Activated CD4-positive, alpha-beta T cell treated with anti-CD3 and anti-CD28 coated beads, Interleukin-2, Interleukin-6, amounts not matched to agents 100 ng/mL and 50 ng/mL, durations not matched to agents 16 hours and 8 hours (primary cell): ENCODE measurements around the gene LAX1.
"Not testable (repeated sequence)": the region's sequence is repeated elsewhere in the genome, so short reads cannot be mapped to it uniquely, and the experiment has no call there.

Experiments used
- DNase-seq: peaks from one replicate; pipeline ENCODE4 v3.0.0-alpha.2; 2020

The LAX1 gene

GRCh38 chr1:203769505-203770343 lies 4.7 kb downstream of the LAX1 start:
- no peak for DNase-seq

GRCh38 chr1:203771901-203772301 lies 6.9 kb downstream of the LAX1 start:
- no peak for DNase-seq

DNA sequence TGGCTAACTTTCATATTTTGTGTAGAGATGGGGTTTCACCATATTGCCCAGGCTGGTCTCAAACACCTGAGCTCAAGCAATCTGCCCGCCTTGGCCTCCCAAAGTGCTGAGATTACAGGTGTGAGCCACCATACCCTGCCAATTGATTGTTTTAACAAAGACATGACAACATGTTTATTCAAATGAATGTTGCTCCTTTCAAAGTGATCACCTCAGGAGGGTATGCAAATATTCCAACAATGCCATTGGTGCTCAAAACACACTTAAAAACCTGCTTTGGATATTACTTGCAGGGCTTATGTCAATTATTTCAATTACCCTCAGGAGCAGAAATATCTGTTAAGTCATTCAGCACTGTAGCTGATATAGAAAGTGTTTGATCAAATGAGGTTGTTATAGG lies 7.9 kb downstream of the LAX1 start:
- no peak for DNase-seq

DNA sequence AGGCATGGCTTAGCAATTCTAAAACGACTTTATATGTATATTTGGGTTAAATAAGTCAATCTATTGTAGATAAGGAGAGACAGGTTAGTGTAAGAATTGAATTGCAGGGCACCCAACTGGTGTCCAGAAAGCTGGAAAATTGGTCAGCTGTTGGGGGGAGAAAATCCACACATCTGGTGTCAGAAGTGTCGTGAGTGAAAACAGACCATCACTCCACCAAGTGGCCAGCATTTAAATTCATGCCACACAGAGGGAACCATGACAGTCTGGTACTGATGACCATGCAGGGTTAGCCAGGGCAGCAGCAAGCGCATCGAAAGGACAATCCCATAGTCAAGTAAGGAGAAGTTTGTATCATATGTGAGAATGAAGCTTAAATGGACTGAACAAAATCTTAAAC lies 11.7 kb downstream of the LAX1 start:
- DNase-seq: no peak

DNA sequence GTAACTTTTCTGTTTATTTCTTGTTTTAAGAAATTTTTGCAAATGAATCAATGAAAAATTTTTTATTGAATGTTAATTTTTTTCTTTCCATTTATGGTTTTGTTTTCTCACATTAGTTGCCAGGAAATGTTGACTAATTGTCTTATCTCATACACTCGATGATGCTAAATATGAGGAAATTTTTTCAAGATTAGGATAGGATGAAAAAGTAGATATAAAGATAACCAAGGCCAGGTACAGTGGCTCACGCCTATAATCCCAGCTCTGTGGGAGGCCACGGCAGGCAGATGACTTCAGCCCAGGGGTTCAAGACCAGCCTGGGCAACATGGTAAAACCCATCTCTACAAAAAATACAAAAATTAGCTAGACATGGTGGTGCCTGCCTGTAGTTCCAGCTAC lies 12.6 kb downstream of the LAX1 start:
- DNase-seq: no peak

GRCh38 chr1:203778146-203778545 lies 13.2 kb downstream of the LAX1 start:
- no peak for DNase-seq

GRCh38 chr1:203778789-203779188 lies 13.8 kb downstream of the LAX1 start:
- DNase-seq: no peak

GRCh38 chr1:203781962-203782361 lies 17.0 kb downstream of the LAX1 start:
- DNase-seq: no peak

GRCh38 chr1:203789966-203790365 lies 25.0 kb downstream of the LAX1 start:
- DNase-seq: no peak

DNA sequence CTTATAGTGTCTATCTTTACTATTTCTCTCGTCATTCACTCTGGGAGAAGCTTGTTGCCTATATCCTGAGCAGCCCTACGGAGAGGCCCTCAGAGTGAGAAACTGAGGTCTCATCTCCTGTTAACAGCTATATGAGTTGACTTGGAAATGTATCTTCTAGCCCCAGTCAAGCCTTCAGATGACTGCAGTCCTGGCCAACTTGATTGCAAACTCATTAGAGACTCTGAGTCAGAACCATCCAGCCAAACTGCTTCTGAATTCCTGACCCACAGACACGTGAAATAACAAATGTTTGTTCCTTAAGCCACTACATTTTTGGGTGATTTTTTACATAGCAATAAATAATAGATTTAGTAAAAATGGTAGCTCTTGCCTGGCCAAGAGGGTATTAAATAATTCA lies 26.5 kb downstream of the LAX1 start:
- no peak for DNase-seq

- DNase-seq: no peak
Observed at GRCh38 chr1:203792486-203792885, 27.5 kb downstream of the LAX1 start.

GRCh38 chr1:203793561-203793960 lies 28.6 kb downstream of the LAX1 start:
- DNase-seq: not testable (repeated sequence)

- DNase-seq: no peak
Observed at GRCh38 chr1:203794764-203795440, 29.9 kb downstream of the LAX1 start.

GRCh38 chr1:203795441-203796235 lies 30.7 kb downstream of the LAX1 start, which contains the start of the genes ZBED6 and ZC3H11A:
ZBED6 (plus strand) TSS chr1:203795623; CDS start chr1:203797523, 1,900 bp downstream.
ZC3H11A (plus strand) TSS chr1:203795623; CDS start chr1:203817071, 21,448 bp downstream.
- DNase-seq: peak; percentile 99

DNA sequence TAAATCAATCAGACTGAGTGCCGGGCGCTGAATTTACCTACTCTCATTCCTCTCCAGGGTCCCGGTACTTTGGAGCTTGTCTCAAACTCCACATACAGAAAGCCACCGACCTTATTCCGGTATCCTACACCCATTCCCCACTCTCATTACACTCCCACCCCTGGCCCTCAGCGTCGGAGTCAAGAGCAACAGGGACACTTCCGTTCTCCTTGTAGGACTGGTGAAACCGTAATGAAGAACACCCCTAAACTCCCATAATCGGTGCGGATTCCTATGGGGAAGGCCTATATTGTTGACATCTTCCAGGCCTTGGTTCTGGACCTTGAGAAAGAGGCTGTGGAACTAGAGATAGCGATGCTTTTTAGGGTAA lies 31.2 kb downstream of the LAX1 start:
- DNase-seq: peak; percentile 52

GRCh38 chr1:203797216-203797615 lies 32.2 kb downstream of the LAX1 start:
- no peak for DNase-seq

DNA sequence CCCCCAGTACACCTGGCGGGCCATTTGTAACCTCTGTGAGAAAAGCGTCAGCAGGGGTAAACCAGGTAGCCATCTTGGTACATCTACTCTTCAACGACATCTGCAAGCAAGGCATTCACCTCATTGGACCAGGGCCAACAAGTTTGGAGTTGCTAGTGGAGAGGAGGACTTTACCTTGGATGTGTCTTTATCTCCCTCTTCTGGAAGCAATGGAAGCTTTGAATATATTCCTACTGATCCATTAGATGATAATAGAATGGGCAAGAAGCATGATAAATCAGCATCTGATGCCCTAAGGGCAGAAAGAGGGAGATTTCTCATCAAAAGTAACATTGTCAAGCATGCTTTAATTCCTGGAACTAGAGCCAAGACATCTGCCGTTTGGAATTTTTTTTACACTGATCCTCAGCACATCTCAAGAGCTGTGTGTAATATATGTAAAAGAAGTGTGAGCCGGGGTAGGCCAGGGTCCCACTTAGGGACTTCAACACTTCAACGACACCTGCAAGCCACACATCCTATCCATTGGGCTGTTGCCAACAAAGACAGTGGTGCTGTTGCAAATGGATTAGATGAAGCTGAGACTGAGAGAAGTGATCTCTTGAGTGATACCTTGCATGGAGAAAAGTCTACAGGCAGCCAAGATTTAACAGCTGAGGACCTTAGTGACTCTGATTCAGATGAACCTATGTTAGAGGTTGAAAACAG lies 33.1 kb downstream of the LAX1 start:
- no peak for DNase-seq

DNA sequence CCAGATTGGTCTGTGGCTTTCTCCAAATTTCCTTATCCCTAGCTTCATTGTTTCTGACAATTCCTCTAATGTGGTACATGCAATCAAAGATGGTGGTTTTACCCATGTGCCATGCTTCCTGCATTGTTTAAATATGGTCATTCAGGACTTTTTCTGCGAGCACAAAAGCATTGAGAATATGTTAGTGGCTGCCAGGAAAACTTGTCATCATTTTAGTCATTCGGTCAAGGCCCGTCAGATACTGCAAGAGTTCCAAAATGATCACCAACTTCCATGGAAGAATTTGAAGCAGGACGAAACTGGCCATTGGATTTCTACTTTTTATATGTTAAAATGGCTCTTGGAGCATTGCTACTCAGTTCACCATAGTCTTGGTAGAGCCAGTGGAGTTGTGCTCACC lies 34.2 kb downstream of the LAX1 start:
- no peak for DNase-seq

GRCh38 chr1:203799971-203800370 lies 35.0 kb downstream of the LAX1 start:
- DNase-seq: no peak

DNA sequence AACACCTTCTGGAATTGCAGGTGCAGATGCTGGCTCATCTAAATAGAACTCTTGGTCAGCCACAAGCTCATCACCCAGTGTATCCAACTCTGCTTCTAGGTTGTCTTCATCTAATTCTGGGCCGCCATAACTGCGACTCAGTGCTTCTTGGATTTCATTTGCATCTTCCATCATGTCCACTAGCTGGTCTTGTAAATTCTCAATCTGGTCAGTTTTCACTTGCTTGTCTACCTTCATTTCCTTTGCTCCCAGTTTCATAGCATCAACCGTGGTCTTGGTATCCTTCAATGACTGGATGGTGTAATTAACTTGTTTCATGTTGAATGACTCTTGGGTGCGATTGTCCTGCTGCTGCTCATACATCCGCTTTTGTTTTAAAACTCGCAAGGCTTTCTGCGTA lies 40.7 kb downstream of the LAX1 start:
- no peak for DNase-seq

DNA sequence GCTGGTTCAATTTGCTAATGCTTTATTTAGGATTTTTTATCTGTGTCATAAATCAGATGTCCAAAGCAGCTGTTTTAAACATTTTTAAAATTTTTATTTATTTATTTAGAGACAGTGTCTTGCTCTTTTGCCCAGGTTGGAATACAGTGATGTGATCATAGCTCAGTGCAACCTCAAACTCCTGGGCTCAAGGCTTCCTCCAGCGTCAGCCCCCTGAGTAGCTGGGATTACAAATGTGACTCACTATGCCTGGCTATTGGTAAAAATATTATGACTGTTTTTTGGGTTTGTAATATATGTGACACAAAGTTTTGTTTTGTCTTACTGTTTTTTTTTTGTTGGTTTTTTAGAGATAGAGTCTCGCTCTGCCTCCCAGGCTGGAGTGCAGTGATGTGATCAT lies 42.2 kb downstream of the LAX1 start:
- DNase-seq: no peak

GRCh38 chr1:203813581-203814341 lies 48.8 kb downstream of the LAX1 start:
- DNase-seq: no peak
